ENCODE data around the gene PARP8. TPM values are rescaled to one million over a fixed set of nuclear protein-coding genes. Genes with fewer than 3 reads are reported as not detected.

Gene PARP8
- total RNA-seq, 1 experiment from 2014 or later: 0.07 TPM

DNA sequence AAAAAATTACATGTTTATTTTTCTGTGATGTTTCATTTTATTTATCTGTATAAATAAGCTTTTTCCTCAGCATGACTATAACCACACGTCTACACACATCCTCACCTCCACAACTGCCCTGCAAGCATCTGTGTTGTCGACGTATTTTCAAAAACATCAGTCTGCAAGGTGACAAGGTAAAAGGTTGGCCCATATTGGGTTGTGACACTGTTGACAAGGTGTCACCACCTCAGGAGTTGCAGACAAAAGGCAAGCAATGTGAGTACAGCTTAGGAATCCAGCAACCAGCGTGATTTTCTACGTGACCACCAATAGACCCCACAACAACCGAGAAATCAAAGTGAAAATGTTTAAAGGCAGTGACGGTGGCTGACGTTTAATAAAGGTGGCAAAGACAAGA lies 187.6 kb downstream of the PARP8 start:
- POLR2A ChIA-PET (ENCODE audit: unreplicated experiment): no interaction called here
- intact Hi-C loops (cut with micrococcal nuclease): no loop called here
- no peak overlapping the region for H3K27ac ChIP-seq (ENCODE audit: low read length)
- H3K36me3 ChIP-seq (ENCODE audit: low read depth, low read length): no peaks in the 10 kb centered on the region
- ATAC-seq: no peak
- no peak overlapping the region for H3K4me3 ChIP-seq (ENCODE audit: low read length)
- H3F3A ChIP-seq (ENCODE audit: low read length, unreplicated experiment): no peaks in the 10 kb centered on the region
- H3K9me2 ChIP-seq (replicated peaks; ENCODE audit: low read length): no peaks in the 10 kb centered on the region
- H3K79me2 ChIP-seq (ENCODE audit: low read length): no peaks in the 10 kb centered on the region
- CTCF ChIA-PET: no interaction called here
- H3K4me2 ChIP-seq (ENCODE audit: low read length): no peak overlapping the region
- no peak overlapping the region for H3K9ac ChIP-seq (ENCODE audit: low read length)
- DNase-seq: no peak
- H3K9me3 ChIP-seq (ENCODE audit: low read length): no peaks in the 10 kb centered on the region
- no peaks in the 10 kb centered on the region for H4K20me1 ChIP-seq (ENCODE audit: low read length)
- no peaks in the 10 kb centered on the region for H3K27me3 ChIP-seq (ENCODE audit: low read length)
- no peaks in the 10 kb centered on the region for H3K4me1 ChIP-seq (ENCODE audit: insufficient read depth, low read length)
- BruUV-seq (replicated peaks): no TSS peak
- no peak overlapping the region for H2AFZ ChIP-seq (ENCODE audit: low read length)
- no peak for TF ChIP-seq EZH2 (IDR thresholded peaks at IDR 0.05; ENCODE audit: low read length, unreplicated experiment)
- no peak for TF ChIP-seq CTCF (conservative IDR thresholded peaks at IDR 0.05; ENCODE audit: low read depth, low read length)
- TF ChIP-seq EZH2phosphoT487 (IDR thresholded peaks at IDR 0.05; ENCODE audit: borderline replicate concordance, low read length): no peak

- intact Hi-C loops (cut with micrococcal nuclease): no loop called here
- H3K4me1 ChIP-seq (ENCODE audit: insufficient read depth, low read length): no peaks in the 10 kb centered on the region
- no peak for ATAC-seq
- TF ChIP-seq CTCF (conservative IDR thresholded peaks at IDR 0.05; ENCODE audit: low read depth, low read length) (no peak), EZH2 (IDR thresholded peaks at IDR 0.05; ENCODE audit: low read length, unreplicated experiment) (no peak), EZH2phosphoT487 (IDR thresholded peaks at IDR 0.05; ENCODE audit: borderline replicate concordance, low read length) (no peak)
- no peak overlapping the region for H3K27ac ChIP-seq (ENCODE audit: low read length)
- H3K9me3 ChIP-seq (ENCODE audit: low read length): no peaks in the 10 kb centered on the region
- BruUV-seq (replicated peaks): no TSS peak
- no peaks in the 10 kb centered on the region for H4K20me1 ChIP-seq (ENCODE audit: low read length)
- H3K9me2 ChIP-seq (replicated peaks; ENCODE audit: low read length): no peaks in the 10 kb centered on the region
- H2AFZ ChIP-seq (ENCODE audit: low read length): no peak overlapping the region
- no peak for DNase-seq
- H3K9ac ChIP-seq (ENCODE audit: low read length): no peak overlapping the region
- H3K4me2 ChIP-seq (ENCODE audit: low read length): no peak overlapping the region
- no peak overlapping the region for H3K4me3 ChIP-seq (ENCODE audit: low read length)
- no peaks in the 10 kb centered on the region for H3K79me2 ChIP-seq (ENCODE audit: low read length)
- ChIA-PET POLR2A (ENCODE audit: unreplicated experiment) (no interaction called here), CTCF (no interaction called here)
- no peaks in the 10 kb centered on the region for H3K36me3 ChIP-seq (ENCODE audit: low read depth, low read length)
- no peaks in the 10 kb centered on the region for H3F3A ChIP-seq (ENCODE audit: low read length, unreplicated experiment)
- H3K27me3 ChIP-seq (ENCODE audit: low read length): no peaks in the 10 kb centered on the region
Measured at GRCh38 chr5:50855001-50855400, 188.6 kb downstream of the PARP8 start.

- H3K79me2 ChIP-seq (ENCODE audit: low read length): no peaks in the 10 kb centered on the region
- no peak for ATAC-seq
- TF ChIP-seq EZH2phosphoT487 (IDR thresholded peaks at IDR 0.05; ENCODE audit: borderline replicate concordance, low read length): no peak
- no peak for TF ChIP-seq CTCF (conservative IDR thresholded peaks at IDR 0.05; ENCODE audit: low read depth, low read length)
- no peak for TF ChIP-seq EZH2 (IDR thresholded peaks at IDR 0.05; ENCODE audit: low read length, unreplicated experiment)
Measured at GRCh38 chr5:50856401-50857119, 190.1 kb downstream of the PARP8 start.

More at GRCh38 chr5:50856401-50857119, 190.1 kb downstream of the PARP8 start:
- H3K9me3 ChIP-seq (ENCODE audit: low read length): no peaks in the 10 kb centered on the region
- H3K9me2 ChIP-seq (replicated peaks; ENCODE audit: low read length): no peaks in the 10 kb centered on the region
- intact Hi-C loops (cut with micrococcal nuclease): no loop called here
- no peak for DNase-seq
- H3K9ac ChIP-seq (ENCODE audit: low read length): no peak overlapping the region
- H3K4me3 ChIP-seq (ENCODE audit: low read length): no peak overlapping the region
- no peak overlapping the region for H2AFZ ChIP-seq (ENCODE audit: low read length)
- H3F3A ChIP-seq (ENCODE audit: low read length, unreplicated experiment): no peaks in the 10 kb centered on the region
- BruUV-seq (replicated peaks): no TSS peak
- no peaks in the 10 kb centered on the region for H3K36me3 ChIP-seq (ENCODE audit: low read depth, low read length)
- H3K27me3 ChIP-seq (ENCODE audit: low read length): no peaks in the 10 kb centered on the region
- no peak overlapping the region for H3K27ac ChIP-seq (ENCODE audit: low read length)
- no peaks in the 10 kb centered on the region for H3K4me1 ChIP-seq (ENCODE audit: insufficient read depth, low read length)
- POLR2A ChIA-PET (ENCODE audit: unreplicated experiment): no interaction called here
- CTCF ChIA-PET: no interaction called here
- H3K4me2 ChIP-seq (ENCODE audit: low read length): no peak overlapping the region
- no peaks in the 10 kb centered on the region for H4K20me1 ChIP-seq (ENCODE audit: low read length)

Data from PC-3 (cell line).